Kidney (tissue), 14 donors: ENCODE measurements around the gene ANAPC15. TPM values are rescaled to one million over a fixed set of nuclear protein-coding genes. Genes with fewer than 3 reads are reported as not detected.

Experiments
- DNase-seq, 5 donors: peaks; one replicate each; pipeline ENCODE4 v3.0.0-alpha.2; 2013 to 2020
- FAIRE-seq: peaks from 2 replicates; lab custom pipeline; 2012; peaks lifted over from hg19 to GRCh38; lab: Jason Lieb, UNC
- H3K27ac ChIP-seq, 2 donors: one replicate each; pipeline ENCODE4 v1.7.0; 2013; ENCODE audit warnings: low read depth in 2 of 2, low read length in 2 of 2, inconsistent platforms in 1 of 2
- H3K27me3 ChIP-seq: one replicate; pipeline ENCODE4 v1.7.1; 2013; ENCODE audit warnings: low read length, inconsistent platforms; ENCODE audit not compliant: control insufficient read depth, insufficient read depth
- H3K36me3 ChIP-seq, 3 donors: one replicate each; pipeline versions ENCODE4 v1.7.0 to v1.7.1; 2013; ENCODE audit warnings: low read length in 3 of 3, control low read depth in 1 of 3, inconsistent platforms in 1 of 3; ENCODE audit not compliant: insufficient read depth in 3 of 3, control insufficient read depth in 2 of 3
- H3K4me1 ChIP-seq, 3 donors: one replicate each; pipeline versions ENCODE4 v1.7.0 to v1.7.1; 2013; ENCODE audit warnings: low read length in 3 of 3, inconsistent platforms in 1 of 3, low read depth in 1 of 3; ENCODE audit not compliant: control insufficient read depth in 2 of 3, insufficient read depth in 2 of 3
- H3K4me3 ChIP-seq, 3 donors: one replicate each; pipeline versions ENCODE4 v1.7.0 to v1.8.1; 2013; ENCODE audit warnings: low read length in 3 of 3, control low read depth in 1 of 3, inconsistent platforms in 1 of 3
- H3K9ac ChIP-seq, 3 donors: one replicate each; pipeline versions ENCODE4 v1.7.0 to v1.7.1; 2013; ENCODE audit warnings: low read length in 3 of 3, control low read depth in 1 of 3, inconsistent platforms in 1 of 3
- H3K9me3 ChIP-seq, 3 donors: one replicate each; pipeline versions ENCODE4 v1.7.0 to v1.7.1; 2013; ENCODE audit warnings: low read length in 3 of 3, control low read depth in 1 of 3, inconsistent platforms in 1 of 3; ENCODE audit not compliant: control insufficient read depth in 2 of 3, insufficient read depth in 1 of 3
- intact Hi-C: fragments of 100-400 bp; cut with DNase I; formaldehyde crosslinking; loops from one replicate; pipeline ENCODE4 v1.11.1; 2022
- microRNA-seq: library from miRNA; unstranded; fragments of <30 nt; microRNA quantifications from one replicate; pipeline ENCODE4 v1.2.0, GENCODE V29; 2020
- polyA plus RNA-seq: library from polyadenylated mRNA; stranded (reverse); fragments of 350-450 nt; fragmentation: Illumina TruSeq; extraction: RNeasy Lipid Tissue Mini Kit (QIAGEN cat#74804); gene quantifications from one replicate; pipeline ENCODE4 v1.2.3, GENCODE V29; 2014; ENCODE audit warnings: low read depth, low replicate concordance; ENCODE audit not compliant: insufficient read depth
- total RNA-seq: library from RNA; stranded (reverse); fragmentation: NEBNext Ultra II Directional; extraction: Animal tissue kit (Norgen Biotek cat#: 25700); gene quantifications from one replicate; pipeline ENCODE4 v1.2.1, GENCODE V29; 2021
- TF ChIP-seq, protein P1 (sequence below): IDR thresholded peaks from 3 replicates; pipeline ENCODE4 v1.5.1; 2012; ENCODE audit warnings: mild to moderate bottlenecking, moderate library complexity, borderline replicate concordance; ENCODE audit not compliant: insufficient read depth; ENCODE audit errors: extremely low read depth
- donor health status: control.
- donor health status: control.
- donor health status: control.
- donor health status: control.
- donor health status: control.
- donor health status: DM: yes; HTN: yes; CAD: no.
- donor health status: Normal renal cell carcinoma (clear cell type).

Gene ANAPC15
- total and polyA plus RNA-seq, 2 donors from 2014 or later = 30.0 to 79.8 TPM

DNA sequence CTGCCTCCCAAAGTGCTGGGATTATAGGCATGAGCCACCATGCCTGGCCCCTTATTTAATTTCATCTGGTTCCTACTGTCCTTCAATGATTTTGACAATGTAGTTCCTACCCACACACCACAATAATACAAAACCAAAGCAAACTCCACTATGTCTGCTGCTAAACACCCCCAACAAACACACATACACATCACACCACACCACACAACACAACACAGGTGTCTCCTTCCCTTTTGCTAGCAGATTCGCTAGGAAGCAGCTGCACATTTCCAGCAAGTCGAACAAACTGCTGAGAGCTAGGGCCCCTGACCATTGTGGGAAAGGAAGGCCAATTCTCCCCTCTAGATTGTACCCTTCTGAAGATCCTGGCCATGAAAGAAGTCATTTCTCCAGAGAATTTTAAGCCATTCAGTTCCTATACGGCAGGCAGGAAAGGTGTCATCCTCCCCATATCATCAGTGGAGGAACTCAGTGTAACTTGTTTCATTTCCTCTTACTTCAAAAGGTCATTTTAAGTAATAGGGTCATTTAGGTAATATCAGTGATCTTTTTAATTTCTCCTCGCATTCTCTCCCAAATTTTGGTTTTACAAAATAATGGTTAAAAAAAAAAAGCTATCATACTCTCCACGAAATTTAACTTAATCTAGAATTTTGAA is 50.6 kb downstream of the ANAPC15 start:
- Histone ChIP-seq H3K27me3 (no peaks in the 10 kb centered on the region), H3K27ac (no peak overlapping the region), H3K9me3 (no peaks in the 10 kb centered on the region), H3K4me1 (peaks cover 0 to 2% (median 0%) of the 10 kb centered on the region in 3 donors), H3K9ac (no peak overlapping the region), H3K4me3 (no peak overlapping the region), H3K36me3 (peaks cover 0 to 4% (median 2%) of the 10 kb centered on the region in 3 donors)
- no peak for FAIRE-seq
- intact Hi-C loops = no loop called here
- DNase-seq = no peak
- TF ChIP-seq, protein P1, sequence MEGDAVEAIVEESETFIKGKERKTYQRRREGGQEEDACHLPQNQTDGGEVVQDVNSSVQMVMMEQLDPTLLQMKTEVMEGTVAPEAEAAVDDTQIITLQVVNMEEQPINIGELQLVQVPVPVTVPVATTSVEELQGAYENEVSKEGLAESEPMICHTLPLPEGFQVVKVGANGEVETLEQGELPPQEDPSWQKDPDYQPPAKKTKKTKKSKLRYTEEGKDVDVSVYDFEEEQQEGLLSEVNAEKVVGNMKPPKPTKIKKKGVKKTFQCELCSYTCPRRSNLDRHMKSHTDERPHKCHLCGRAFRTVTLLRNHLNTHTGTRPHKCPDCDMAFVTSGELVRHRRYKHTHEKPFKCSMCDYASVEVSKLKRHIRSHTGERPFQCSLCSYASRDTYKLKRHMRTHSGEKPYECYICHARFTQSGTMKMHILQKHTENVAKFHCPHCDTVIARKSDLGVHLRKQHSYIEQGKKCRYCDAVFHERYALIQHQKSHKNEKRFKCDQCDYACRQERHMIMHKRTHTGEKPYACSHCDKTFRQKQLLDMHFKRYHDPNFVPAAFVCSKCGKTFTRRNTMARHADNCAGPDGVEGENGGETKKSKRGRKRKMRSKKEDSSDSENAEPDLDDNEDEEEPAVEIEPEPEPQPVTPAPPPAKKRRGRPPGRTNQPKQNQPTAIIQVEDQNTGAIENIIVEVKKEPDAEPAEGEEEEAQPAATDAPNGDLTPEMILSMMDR = no peak

Small RNAs within 50 kb of the gene (microRNA-seq; reads per million reads assigned to microRNA genes)
- gene MIR3165 = not detected

Other genes with a start within 250 kb of the ANAPC15 start
- not detected for gene DEFB131B, start 234.2 kb downstream of the ANAPC15 start, total RNA-seq
- gene DEFB131B, start 234.2 kb downstream of the ANAPC15 start, polyA plus RNA-seq = not detected
- gene XNDC1N, start 184.1 kb downstream of the ANAPC15 start, total RNA-seq = 14.3 TPM
- 4.6 TPM for gene XNDC1N, start 184.1 kb downstream of the ANAPC15 start, polyA plus RNA-seq
- gene RNF121, start 183.6 kb downstream of the ANAPC15 start, total RNA-seq = 59.4 TPM
- gene RNF121, start 183.6 kb downstream of the ANAPC15 start, polyA plus RNA-seq = 37.1 TPM
- gene IL18BP, start 113.8 kb downstream of the ANAPC15 start, total RNA-seq = 19.5 TPM
- gene IL18BP, start 113.8 kb downstream of the ANAPC15 start, polyA plus RNA-seq = 21.1 TPM
- 198 TPM for gene NUMA1, start 32.2 kb downstream of the ANAPC15 start, total RNA-seq
- 85.3 TPM for gene NUMA1, start 32.2 kb downstream of the ANAPC15 start, polyA plus RNA-seq
- 23.3 TPM for gene LRRC51, start 31.8 kb downstream of the ANAPC15 start, total RNA-seq
- gene LRRC51, start 31.8 kb downstream of the ANAPC15 start, polyA plus RNA-seq = 28.9 TPM
- 111 TPM for gene LAMTOR1, start 9.4 kb downstream of the ANAPC15 start, total RNA-seq
- 189 TPM for gene LAMTOR1, start 9.4 kb downstream of the ANAPC15 start, polyA plus RNA-seq
- gene TOMT, start 6.8 kb downstream of the ANAPC15 start, total RNA-seq = not detected
- gene TOMT, start 6.8 kb downstream of the ANAPC15 start, polyA plus RNA-seq = not detected
- 17.5 TPM for gene FOLR3, start 23.0 kb upstream of the ANAPC15 start, total RNA-seq
- 65.0 TPM for gene FOLR3, start 23.0 kb upstream of the ANAPC15 start, polyA plus RNA-seq
- gene FOLR1, start 79.4 kb upstream of the ANAPC15 start, total RNA-seq = 41.2 TPM
- gene FOLR1, start 79.4 kb upstream of the ANAPC15 start, polyA plus RNA-seq = 297 TPM
- 31.9 TPM for gene FOLR2, start 104.1 kb upstream of the ANAPC15 start, total RNA-seq
- 16.8 TPM for gene FOLR2, start 104.1 kb upstream of the ANAPC15 start, polyA plus RNA-seq
- 120 TPM for gene INPPL1, start 112.1 kb upstream of the ANAPC15 start, total RNA-seq
- 39.9 TPM for gene INPPL1, start 112.1 kb upstream of the ANAPC15 start, polyA plus RNA-seq
- gene PHOX2A, start 131.5 kb upstream of the ANAPC15 start, total RNA-seq = not detected
- gene PHOX2A, start 131.5 kb upstream of the ANAPC15 start, polyA plus RNA-seq = not detected